Measurements from ENCODE around the gene CHODL.

DNA sequence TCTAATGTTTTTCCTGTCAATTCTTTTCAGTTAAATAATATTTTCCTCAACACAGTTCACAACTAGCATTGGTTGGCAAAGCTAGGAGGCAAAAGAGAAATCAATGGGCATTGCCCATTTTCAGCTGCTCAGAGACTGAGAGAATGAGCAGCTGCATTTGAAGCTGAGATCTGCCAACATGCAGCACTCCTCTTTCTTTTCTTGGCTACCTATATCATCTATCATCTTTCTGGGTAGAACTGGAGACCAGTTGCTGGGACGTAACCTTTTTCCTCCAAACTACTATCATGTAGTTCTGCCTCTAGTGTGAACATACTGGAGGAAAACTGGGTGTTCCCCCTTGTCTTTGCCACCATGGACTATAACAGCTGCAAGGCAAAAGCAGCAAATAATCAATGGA, 22.9 kb downstream of the CHODL start:
- TF ChIP-seq, protein P1, sequence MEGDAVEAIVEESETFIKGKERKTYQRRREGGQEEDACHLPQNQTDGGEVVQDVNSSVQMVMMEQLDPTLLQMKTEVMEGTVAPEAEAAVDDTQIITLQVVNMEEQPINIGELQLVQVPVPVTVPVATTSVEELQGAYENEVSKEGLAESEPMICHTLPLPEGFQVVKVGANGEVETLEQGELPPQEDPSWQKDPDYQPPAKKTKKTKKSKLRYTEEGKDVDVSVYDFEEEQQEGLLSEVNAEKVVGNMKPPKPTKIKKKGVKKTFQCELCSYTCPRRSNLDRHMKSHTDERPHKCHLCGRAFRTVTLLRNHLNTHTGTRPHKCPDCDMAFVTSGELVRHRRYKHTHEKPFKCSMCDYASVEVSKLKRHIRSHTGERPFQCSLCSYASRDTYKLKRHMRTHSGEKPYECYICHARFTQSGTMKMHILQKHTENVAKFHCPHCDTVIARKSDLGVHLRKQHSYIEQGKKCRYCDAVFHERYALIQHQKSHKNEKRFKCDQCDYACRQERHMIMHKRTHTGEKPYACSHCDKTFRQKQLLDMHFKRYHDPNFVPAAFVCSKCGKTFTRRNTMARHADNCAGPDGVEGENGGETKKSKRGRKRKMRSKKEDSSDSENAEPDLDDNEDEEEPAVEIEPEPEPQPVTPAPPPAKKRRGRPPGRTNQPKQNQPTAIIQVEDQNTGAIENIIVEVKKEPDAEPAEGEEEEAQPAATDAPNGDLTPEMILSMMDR (IDR thresholded peaks at IDR 0.05), result no peak
- TF ChIP-seq EP300 (IDR thresholded peaks at IDR 0.05; ENCODE audit: low read depth), result no peak

Measured in transverse colon (tissue), 3 donors.